ENCODE measurements around the gene DPP6. TPM values are rescaled to one million over a fixed set of nuclear protein-coding genes. Genes with fewer than 3 reads are reported as not detected.

The DPP6 gene
- total RNA-seq, 1 experiment from 2014 or later, result not detected

- intact Hi-C loops (cut with micrococcal nuclease; ENCODE audit: unreplicated experiment), result no loop called here
- ChIA-PET CTCF (no interaction called here), POLR2A (ENCODE audit: low non-redundant PET) (no interaction called here)
These were observed 374.6 kb downstream of the DPP6 start for GRCh38 chr7:154426778-154427177.

GRCh38 chr7:154427533-154427932 lies 375.3 kb downstream of the DPP6 start:
- no peaks in the 10 kb centered on the region for H3K27me3 ChIP-seq (replicated peaks; ENCODE audit: insufficient read depth, low read depth, low read length, poor library complexity)
- TF ChIP-seq, protein P1, sequence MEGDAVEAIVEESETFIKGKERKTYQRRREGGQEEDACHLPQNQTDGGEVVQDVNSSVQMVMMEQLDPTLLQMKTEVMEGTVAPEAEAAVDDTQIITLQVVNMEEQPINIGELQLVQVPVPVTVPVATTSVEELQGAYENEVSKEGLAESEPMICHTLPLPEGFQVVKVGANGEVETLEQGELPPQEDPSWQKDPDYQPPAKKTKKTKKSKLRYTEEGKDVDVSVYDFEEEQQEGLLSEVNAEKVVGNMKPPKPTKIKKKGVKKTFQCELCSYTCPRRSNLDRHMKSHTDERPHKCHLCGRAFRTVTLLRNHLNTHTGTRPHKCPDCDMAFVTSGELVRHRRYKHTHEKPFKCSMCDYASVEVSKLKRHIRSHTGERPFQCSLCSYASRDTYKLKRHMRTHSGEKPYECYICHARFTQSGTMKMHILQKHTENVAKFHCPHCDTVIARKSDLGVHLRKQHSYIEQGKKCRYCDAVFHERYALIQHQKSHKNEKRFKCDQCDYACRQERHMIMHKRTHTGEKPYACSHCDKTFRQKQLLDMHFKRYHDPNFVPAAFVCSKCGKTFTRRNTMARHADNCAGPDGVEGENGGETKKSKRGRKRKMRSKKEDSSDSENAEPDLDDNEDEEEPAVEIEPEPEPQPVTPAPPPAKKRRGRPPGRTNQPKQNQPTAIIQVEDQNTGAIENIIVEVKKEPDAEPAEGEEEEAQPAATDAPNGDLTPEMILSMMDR (conservative IDR thresholded peaks at IDR 0.05; ENCODE audit: low read depth, low read length), result no peak
- TF ChIP-seq EZH2 (IDR thresholded peaks at IDR 0.05; ENCODE audit: borderline replicate concordance, low read depth, low read length, poor library complexity, severe bottlenecking), result no peak
- no peaks in the 10 kb centered on the region for H3K4me1 ChIP-seq (ENCODE audit: insufficient read depth, low read length, poor library complexity, severe bottlenecking)
- H3K4me3 ChIP-seq (ENCODE audit: low read depth, low read length, poor library complexity, severe bottlenecking), result no peak overlapping the region
- H3K9me3 ChIP-seq (ENCODE audit: low read depth, low read length, poor library complexity, severe bottlenecking), result peaks cover 5% of the 10 kb centered on the region
- intact Hi-C loops (cut with micrococcal nuclease; ENCODE audit: unreplicated experiment), result no loop called here
- DNase-seq (ENCODE audit: low spot score), result no peak
- no peak overlapping the region for H3K27ac ChIP-seq (ENCODE audit: low read depth, low read length, poor library complexity, severe bottlenecking)
- POLR2A ChIA-PET (ENCODE audit: low non-redundant PET), result no interaction called here
- H3K36me3 ChIP-seq (ENCODE audit: insufficient read depth, low read length, poor library complexity, severe bottlenecking), result no peaks in the 10 kb centered on the region
- CTCF ChIA-PET, result no interaction called here
- BruUV-seq (replicated peaks), result no TSS peak

More at GRCh38 chr7:154426778-154427177, 374.6 kb downstream of the DPP6 start:
- no peaks in the 10 kb centered on the region for H3K9me3 ChIP-seq (ENCODE audit: low read depth, low read length, poor library complexity, severe bottlenecking)
- DNase-seq (ENCODE audit: low spot score), result no peak
- BruUV-seq (replicated peaks), result no TSS peak
- no peaks in the 10 kb centered on the region for H3K4me1 ChIP-seq (ENCODE audit: insufficient read depth, low read length, poor library complexity, severe bottlenecking)
- H3K36me3 ChIP-seq (ENCODE audit: insufficient read depth, low read length, poor library complexity, severe bottlenecking), result no peaks in the 10 kb centered on the region
- no peak overlapping the region for H3K4me3 ChIP-seq (ENCODE audit: low read depth, low read length, poor library complexity, severe bottlenecking)
- H3K27me3 ChIP-seq (replicated peaks; ENCODE audit: insufficient read depth, low read depth, low read length, poor library complexity), result no peaks in the 10 kb centered on the region
- no peak overlapping the region for H3K27ac ChIP-seq (ENCODE audit: low read depth, low read length, poor library complexity, severe bottlenecking)
- TF ChIP-seq EZH2 (IDR thresholded peaks at IDR 0.05; ENCODE audit: borderline replicate concordance, low read depth, low read length, poor library complexity, severe bottlenecking), result no peak
- TF ChIP-seq, protein P1 (conservative IDR thresholded peaks at IDR 0.05; ENCODE audit: low read depth, low read length), result no peak

DNA sequence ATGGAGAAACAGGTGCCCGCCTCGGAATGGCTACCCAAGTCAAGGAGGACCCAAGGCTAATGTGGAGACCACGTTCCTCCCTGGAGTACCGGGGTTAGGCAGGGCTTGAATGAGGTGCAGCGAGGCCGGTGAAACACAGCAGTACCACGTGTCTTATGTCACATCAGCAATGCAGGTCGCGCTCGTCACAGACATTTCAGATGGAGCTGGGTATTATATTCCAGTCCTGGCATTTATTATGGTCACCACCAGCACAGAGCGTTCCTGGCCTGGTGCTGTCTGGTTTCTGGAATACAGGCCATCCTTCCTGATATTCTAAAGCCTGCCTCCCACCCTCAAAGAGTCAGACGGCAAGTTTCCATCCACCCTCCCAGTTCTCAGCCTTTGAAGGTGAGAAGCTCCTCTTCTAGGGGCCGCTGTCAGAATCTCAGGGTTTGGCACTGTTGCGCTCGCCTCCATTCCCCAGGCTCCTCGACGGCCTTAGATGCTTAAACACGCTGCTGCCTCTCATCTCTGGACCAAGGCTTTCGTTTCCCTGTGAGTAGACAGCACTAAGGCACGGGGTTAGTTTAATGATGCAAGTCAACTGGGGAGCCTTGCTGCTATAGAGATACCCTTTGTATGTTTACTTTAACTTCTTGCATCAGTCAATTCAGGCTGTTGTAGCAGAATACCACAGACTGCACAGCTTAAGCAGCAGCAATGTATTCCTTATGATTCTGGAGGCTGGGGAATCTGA lies 377.6 kb downstream of the DPP6 start:
- ChIA-PET CTCF (no interaction called here), POLR2A (ENCODE audit: low non-redundant PET) (no interaction called here)
- intact Hi-C loops (cut with micrococcal nuclease; ENCODE audit: unreplicated experiment), result no loop called here
- Histone ChIP-seq H3K27ac (ENCODE audit: low read depth, low read length, poor library complexity, severe bottlenecking) (no peak overlapping the region), H3K9me3 (ENCODE audit: low read depth, low read length, poor library complexity, severe bottlenecking) (peaks cover 8% of the 10 kb centered on the region), H3K36me3 (ENCODE audit: insufficient read depth, low read length, poor library complexity, severe bottlenecking) (no peaks in the 10 kb centered on the region), H3K27me3 (replicated peaks; ENCODE audit: insufficient read depth, low read depth, low read length, poor library complexity) (no peaks in the 10 kb centered on the region), H3K4me1 (ENCODE audit: insufficient read depth, low read length, poor library complexity, severe bottlenecking) (no peaks in the 10 kb centered on the region), H3K4me3 (ENCODE audit: low read depth, low read length, poor library complexity, severe bottlenecking) (no peak overlapping the region)
- no TSS peak for BruUV-seq (replicated peaks)
- TF ChIP-seq EZH2 (IDR thresholded peaks at IDR 0.05; ENCODE audit: borderline replicate concordance, low read depth, low read length, poor library complexity, severe bottlenecking), result no peak
- TF ChIP-seq, protein P1 (conservative IDR thresholded peaks at IDR 0.05; ENCODE audit: low read depth, low read length), result no peak
- DNase-seq (ENCODE audit: low spot score), result no peak

Measured in A673 (cell line).